Astrocyte (in vitro differentiated cells and primary cell): Measurements from ENCODE around the gene GNB1.

Source experiments
- EZH2 ChIP-seq: IDR thresholded peaks from 2 replicates; pipeline ENCODE4 v1.6.1; 2012; ENCODE audit warnings: mild to moderate bottlenecking, low read length, inconsistent platforms; ENCODE audit not compliant: insufficient read depth
- TF ChIP-seq, protein P1 (sequence below): IDR thresholded peaks from 2 replicates; pipeline ENCODE4 v1.5.1; 2011; ENCODE audit warnings: low read depth, mild to moderate bottlenecking, inconsistent platforms, low read length, moderate library complexity; ENCODE audit not compliant: insufficient read depth

DNA sequence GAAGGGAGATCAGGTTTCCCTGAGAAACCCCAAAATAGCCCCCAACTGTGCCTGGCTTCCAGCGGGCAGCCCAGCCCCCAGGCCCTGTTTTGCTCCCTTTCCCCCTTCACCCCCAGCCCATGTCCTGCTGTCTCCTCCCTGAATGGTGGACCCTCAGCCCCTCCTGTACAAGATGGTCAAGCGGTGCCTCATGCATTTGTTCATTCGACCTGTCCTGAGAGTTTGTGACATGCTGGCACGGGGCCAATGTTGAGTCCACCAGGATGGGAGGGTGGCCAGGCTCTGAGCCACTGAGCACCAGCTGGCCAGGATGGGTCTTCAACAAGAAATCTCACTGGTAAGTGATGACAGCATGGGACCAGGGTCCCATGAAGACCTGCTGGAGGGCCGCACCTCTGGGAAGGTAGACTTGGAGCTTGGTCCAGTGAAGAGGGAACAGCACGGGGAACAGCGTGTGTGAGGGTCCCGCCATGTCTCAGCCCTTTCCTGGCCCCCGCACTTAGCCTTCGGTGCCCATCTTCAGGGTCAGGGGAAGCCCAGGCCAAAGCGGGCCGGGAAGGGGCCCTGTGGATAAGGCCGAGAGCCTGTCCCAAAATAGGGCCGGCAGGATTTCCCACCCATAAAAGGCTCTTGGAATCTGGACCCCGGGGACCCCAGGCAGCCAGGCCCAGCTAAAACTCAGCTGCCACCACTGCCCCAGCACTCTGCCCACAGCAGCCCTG lies 24.2 kb upstream of the GNB1 start, which contains the start of gene CALML6:
- TF ChIP-seq, protein P1, sequence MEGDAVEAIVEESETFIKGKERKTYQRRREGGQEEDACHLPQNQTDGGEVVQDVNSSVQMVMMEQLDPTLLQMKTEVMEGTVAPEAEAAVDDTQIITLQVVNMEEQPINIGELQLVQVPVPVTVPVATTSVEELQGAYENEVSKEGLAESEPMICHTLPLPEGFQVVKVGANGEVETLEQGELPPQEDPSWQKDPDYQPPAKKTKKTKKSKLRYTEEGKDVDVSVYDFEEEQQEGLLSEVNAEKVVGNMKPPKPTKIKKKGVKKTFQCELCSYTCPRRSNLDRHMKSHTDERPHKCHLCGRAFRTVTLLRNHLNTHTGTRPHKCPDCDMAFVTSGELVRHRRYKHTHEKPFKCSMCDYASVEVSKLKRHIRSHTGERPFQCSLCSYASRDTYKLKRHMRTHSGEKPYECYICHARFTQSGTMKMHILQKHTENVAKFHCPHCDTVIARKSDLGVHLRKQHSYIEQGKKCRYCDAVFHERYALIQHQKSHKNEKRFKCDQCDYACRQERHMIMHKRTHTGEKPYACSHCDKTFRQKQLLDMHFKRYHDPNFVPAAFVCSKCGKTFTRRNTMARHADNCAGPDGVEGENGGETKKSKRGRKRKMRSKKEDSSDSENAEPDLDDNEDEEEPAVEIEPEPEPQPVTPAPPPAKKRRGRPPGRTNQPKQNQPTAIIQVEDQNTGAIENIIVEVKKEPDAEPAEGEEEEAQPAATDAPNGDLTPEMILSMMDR, result no peak
- no peak for TF ChIP-seq EZH2
